OCI-LY3 (cell line): Measurements from ENCODE around the gene GRM8.

ENCODE experiments used
- EZH2phosphoT487 ChIP-seq: fragments of 200-600 bp; shearing (Covaris generic); IDR thresholded peaks from 2 replicates; pipeline ENCODE4 v1.6.1; 2018; ENCODE audit warnings: antibody characterized with exemption, mixed run types, low read depth
- TF ChIP-seq, protein P1 (sequence below): fragments of 200-600, 300-600 bp; sonication (generic); IDR thresholded peaks from 2 replicates; pipeline ENCODE4 v1.5.1; 2014; ENCODE audit warnings: antibody characterized with exemption, low read length, low read depth

DNA sequence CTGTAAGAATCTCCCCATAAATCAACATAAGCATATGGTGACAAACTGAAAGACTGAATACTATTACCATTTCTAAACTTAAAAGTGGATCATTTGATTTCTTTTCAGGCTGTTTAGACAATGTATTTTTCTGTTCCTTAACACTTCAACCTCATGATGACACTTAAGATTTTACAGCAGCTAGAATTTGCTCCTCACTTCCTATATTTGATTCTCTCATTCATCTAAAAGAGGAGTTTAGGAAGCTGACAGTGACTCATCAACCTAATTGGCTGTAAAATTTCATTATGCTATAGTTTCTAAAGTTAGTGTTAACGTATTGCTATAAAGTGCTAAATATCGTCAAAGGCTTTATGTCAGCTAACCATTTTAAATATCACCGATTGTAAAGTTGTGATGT, 478.7 kb downstream of the GRM8 start:
- TF ChIP-seq, protein P1, sequence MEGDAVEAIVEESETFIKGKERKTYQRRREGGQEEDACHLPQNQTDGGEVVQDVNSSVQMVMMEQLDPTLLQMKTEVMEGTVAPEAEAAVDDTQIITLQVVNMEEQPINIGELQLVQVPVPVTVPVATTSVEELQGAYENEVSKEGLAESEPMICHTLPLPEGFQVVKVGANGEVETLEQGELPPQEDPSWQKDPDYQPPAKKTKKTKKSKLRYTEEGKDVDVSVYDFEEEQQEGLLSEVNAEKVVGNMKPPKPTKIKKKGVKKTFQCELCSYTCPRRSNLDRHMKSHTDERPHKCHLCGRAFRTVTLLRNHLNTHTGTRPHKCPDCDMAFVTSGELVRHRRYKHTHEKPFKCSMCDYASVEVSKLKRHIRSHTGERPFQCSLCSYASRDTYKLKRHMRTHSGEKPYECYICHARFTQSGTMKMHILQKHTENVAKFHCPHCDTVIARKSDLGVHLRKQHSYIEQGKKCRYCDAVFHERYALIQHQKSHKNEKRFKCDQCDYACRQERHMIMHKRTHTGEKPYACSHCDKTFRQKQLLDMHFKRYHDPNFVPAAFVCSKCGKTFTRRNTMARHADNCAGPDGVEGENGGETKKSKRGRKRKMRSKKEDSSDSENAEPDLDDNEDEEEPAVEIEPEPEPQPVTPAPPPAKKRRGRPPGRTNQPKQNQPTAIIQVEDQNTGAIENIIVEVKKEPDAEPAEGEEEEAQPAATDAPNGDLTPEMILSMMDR, result no peak
- TF ChIP-seq EZH2phosphoT487, result no peak
